Mesothelial cell of epicardium (in vitro differentiated cells): ENCODE results near the gene TMEM167A. TPM values are rescaled to one million over a fixed set of nuclear protein-coding genes. Genes with fewer than 3 reads are reported as not detected.

ENCODE experiments used
- DNase-seq, 2 experiments: peaks; one replicate each; pipeline ENCODE4 v3.0.0; 2021; ENCODE audit warnings: low spot score in 2 of 2; ENCODE audit not compliant: unreplicated experiment in 2 of 2
- H3K27ac Mint-ChIP-seq: 2 replicates; pipeline ENCODE4 v1.8.0; 2021; ENCODE audit warnings: mixed read lengths
- H3K27me3 Mint-ChIP-seq: 2 replicates; pipeline ENCODE4 v1.8.0; 2021; ENCODE audit warnings: low read depth, mixed read lengths
- H3K36me3 Mint-ChIP-seq: 2 replicates; pipeline ENCODE4 v1.8.0; 2021; ENCODE audit warnings: mixed read lengths
- H3K4me1 Mint-ChIP-seq: 2 replicates; pipeline ENCODE4 v1.8.0; 2021; ENCODE audit warnings: mixed read lengths
- H3K4me3 Mint-ChIP-seq: 2 replicates; pipeline ENCODE4 v1.8.0; 2021; ENCODE audit warnings: mild to moderate bottlenecking, moderate library complexity, mixed read lengths
- H3K9me3 Mint-ChIP-seq: 2 replicates; pipeline ENCODE4 v1.8.0; 2021; ENCODE audit warnings: mixed read lengths
- CTCF ChIP-seq: fragments of 200-600 bp; sonication (generic); IDR thresholded peaks from one replicate; pipeline ENCODE4 v1.5.0; 2021; ENCODE audit warnings: antibody characterized with exemption; ENCODE audit not compliant: unreplicated experiment
- total RNA-seq: library from RNA; stranded (reverse); gene quantifications from 3 replicates; pipeline ENCODE4 v1.2.1, GENCODE V29; 2021

Gene TMEM167A
- total RNA-seq, 1 donor from 2014 or later = 101 TPM

- DNase-seq = no peak
- H3K4me3 Mint-ChIP-seq = no peak overlapping the region
- H3K36me3 Mint-ChIP-seq = no peaks in the 10 kb centered on the region
- no peak for TF ChIP-seq CTCF
- no peaks in the 10 kb centered on the region for H3K27me3 Mint-ChIP-seq
- peaks cover 15% of the 10 kb centered on the region for H3K9me3 Mint-ChIP-seq
- H3K27ac Mint-ChIP-seq = no peak overlapping the region
- peaks cover 13% of the 10 kb centered on the region for H3K4me1 Mint-ChIP-seq
Observed at GRCh38 chr5:83011985-83012384, 65.2 kb downstream of the TMEM167A start.

GRCh38 chr5:83009408-83009807 lies 67.8 kb downstream of the TMEM167A start:
- peaks cover 12% of the 10 kb centered on the region for H3K9me3 Mint-ChIP-seq
- H3K27me3 Mint-ChIP-seq = no peaks in the 10 kb centered on the region
- no peak overlapping the region for H3K4me3 Mint-ChIP-seq
- no peak overlapping the region for H3K27ac Mint-ChIP-seq
- TF ChIP-seq CTCF = no peak
- no peaks in the 10 kb centered on the region for H3K36me3 Mint-ChIP-seq
- DNase-seq = no peak
- no peaks in the 10 kb centered on the region for H3K4me1 Mint-ChIP-seq

- no peak for DNase-seq
- Mint-ChIP-seq H3K4me1 (peaks cover 3% of the 10 kb centered on the region), H3K27ac (no peak overlapping the region), H3K27me3 (no peaks in the 10 kb centered on the region), H3K4me3 (no peak overlapping the region), H3K36me3 (no peaks in the 10 kb centered on the region), H3K9me3 (peaks cover 9% of the 10 kb centered on the region)
- no peak for TF ChIP-seq CTCF
Observed at GRCh38 chr5:83007755-83008154, 69.4 kb downstream of the TMEM167A start.

- H3K36me3 Mint-ChIP-seq = no peaks in the 10 kb centered on the region
Observed at GRCh38 chr5:83006683-83007283, 70.4 kb downstream of the TMEM167A start.

GRCh38 chr5:83003791-83004190 lies 73.4 kb downstream of the TMEM167A start:
- no peaks in the 10 kb centered on the region for H3K36me3 Mint-ChIP-seq
- no peak overlapping the region for H3K27ac Mint-ChIP-seq
- no peaks in the 10 kb centered on the region for H3K9me3 Mint-ChIP-seq
- TF ChIP-seq CTCF = no peak
- H3K4me3 Mint-ChIP-seq = no peak overlapping the region
- H3K4me1 Mint-ChIP-seq = peaks cover 27% of the 10 kb centered on the region
- DNase-seq = no peak
- H3K27me3 Mint-ChIP-seq = no peaks in the 10 kb centered on the region

More at GRCh38 chr5:83006683-83007283, 70.4 kb downstream of the TMEM167A start:
- peaks cover 7% of the 10 kb centered on the region for H3K4me1 Mint-ChIP-seq
- TF ChIP-seq CTCF = no peak
- H3K27me3 Mint-ChIP-seq = no peaks in the 10 kb centered on the region
- no peak overlapping the region for H3K4me3 Mint-ChIP-seq
- DNase-seq = no peak
- H3K27ac Mint-ChIP-seq = no peak overlapping the region
- peaks cover 7% of the 10 kb centered on the region for H3K9me3 Mint-ChIP-seq

Other genes starting within 250 kb of the TMEM167A start
- 12.0 to 13.6 TPM (median 12.1 TPM) in 3 replicates for gene XRCC4, start 153 bp upstream of the TMEM167A start, total RNA-seq